Subcutaneous adipose tissue (tissue), 4 donors: ENCODE data around the gene PNPO. TPM values are rescaled to one million over a fixed set of nuclear protein-coding genes. Genes with fewer than 3 reads are reported as not detected.

Experiments
- total RNA-seq, 4 donors: library from RNA; depleted of rRNA; stranded (reverse); fragments of >200 nt; gene quantifications; one replicate each; pipeline ENCODE4 v1.1.0, GENCODE V29; 2016
- TF ChIP-seq, protein P1 (sequence below): fragments of 450-650 bp; IDR thresholded peaks from one replicate; pipeline ENCODE4 v1.5.1; 2016; ENCODE audit warnings: low read depth, mild to moderate bottlenecking, control low read depth, antibody characterized with exemption, moderate library complexity

PNPO gene
- total RNA-seq, 4 donors from 2014 or later, result 22.9 to 34.7 (median 27.4) TPM

DNA sequence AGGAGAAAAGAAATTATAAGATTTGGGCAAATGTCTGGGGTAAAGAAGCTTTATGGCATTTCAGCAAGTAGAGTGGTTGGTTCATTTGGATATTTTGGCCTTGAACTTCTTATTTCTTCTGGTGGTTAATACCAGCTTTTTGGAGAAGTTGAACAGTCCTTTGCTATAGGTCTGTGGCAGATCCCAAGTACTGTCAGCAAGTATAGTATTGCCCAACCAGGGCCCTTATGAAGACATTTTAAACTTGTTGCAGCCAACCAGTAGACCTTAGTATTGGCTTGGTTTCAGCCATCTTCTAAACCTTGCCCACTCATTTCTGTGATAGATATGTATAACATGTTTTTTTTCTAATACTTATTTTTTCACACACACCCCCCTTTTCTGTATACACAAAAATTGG, 43.1 kb upstream of the PNPO start:
- TF ChIP-seq, protein P1, sequence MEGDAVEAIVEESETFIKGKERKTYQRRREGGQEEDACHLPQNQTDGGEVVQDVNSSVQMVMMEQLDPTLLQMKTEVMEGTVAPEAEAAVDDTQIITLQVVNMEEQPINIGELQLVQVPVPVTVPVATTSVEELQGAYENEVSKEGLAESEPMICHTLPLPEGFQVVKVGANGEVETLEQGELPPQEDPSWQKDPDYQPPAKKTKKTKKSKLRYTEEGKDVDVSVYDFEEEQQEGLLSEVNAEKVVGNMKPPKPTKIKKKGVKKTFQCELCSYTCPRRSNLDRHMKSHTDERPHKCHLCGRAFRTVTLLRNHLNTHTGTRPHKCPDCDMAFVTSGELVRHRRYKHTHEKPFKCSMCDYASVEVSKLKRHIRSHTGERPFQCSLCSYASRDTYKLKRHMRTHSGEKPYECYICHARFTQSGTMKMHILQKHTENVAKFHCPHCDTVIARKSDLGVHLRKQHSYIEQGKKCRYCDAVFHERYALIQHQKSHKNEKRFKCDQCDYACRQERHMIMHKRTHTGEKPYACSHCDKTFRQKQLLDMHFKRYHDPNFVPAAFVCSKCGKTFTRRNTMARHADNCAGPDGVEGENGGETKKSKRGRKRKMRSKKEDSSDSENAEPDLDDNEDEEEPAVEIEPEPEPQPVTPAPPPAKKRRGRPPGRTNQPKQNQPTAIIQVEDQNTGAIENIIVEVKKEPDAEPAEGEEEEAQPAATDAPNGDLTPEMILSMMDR, result no peak

DNA sequence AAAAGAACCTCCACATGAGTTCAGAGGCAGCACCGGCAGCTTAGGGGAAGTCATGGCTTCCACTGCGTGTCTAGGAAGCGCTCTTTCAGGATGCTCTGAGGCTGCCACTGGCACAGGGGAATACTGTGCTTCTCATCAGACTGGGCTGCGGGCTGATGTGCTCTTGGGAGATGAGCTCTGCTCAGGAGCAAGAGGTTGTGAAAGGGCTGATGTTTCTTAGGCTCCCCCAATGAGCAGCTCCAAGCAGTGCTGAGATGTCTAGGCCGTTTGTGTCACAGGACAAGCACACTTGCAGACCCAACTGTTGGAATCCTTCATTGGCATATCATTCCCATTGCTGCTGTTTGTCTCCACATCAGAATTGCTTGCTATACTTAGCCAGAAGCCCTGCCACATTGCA, 41.7 kb upstream of the PNPO start:
- TF ChIP-seq, protein P1, result no peak

DNA sequence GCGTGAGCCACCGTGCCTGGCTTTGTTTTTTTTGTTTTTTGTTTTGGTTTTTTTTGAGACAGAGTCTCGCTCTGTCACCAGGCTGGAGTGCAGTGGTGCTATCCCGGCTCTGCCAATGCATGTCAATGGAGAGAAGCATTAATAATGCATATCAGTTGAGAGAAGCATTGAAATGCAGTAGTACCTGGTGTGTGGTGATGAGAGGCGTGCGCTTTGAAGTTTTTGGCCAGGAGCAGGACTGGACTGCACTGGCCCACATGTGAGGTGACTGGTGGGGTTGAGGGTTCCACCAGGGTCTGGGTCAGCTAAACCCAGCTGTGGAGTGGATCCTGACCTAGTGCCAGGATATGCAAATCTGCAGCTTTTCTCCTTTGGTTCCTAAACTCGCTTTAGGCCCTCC, 39.9 kb upstream of the PNPO start:
- TF ChIP-seq, protein P1, result no peak

DNA sequence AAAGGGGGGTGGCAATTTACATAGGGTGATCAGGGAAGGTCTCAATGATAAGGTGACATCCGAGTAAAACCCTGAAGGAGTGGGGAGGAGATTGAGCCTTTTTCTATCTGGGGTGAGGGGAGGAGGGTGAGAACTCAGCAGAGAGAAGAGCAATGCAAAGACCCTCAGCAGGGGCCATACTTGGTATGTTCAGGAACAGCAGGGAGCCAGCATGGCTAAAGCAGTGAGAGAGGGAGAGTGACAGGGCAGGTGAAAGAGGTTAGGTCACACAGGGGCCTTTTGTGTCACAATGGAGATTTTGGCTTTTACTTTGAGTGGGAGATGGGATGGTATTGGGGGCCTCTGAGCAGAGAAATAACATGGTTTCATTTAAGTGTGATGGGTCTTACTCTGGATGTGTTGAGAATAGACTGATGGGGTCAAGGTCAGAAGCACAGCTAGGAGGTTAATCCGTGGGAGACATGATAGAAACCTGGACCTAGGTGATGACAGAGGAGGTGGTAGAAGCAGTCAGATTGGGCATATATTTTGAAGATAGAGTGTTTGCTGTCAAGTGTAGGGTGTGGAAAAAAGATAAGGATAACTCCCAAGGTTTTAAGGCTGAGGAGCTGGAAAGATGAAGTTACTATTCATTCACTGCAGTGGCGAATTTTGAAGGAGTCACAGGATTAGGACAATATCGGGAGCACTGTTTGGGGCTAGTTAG, 39.2 kb upstream of the PNPO start:
- TF ChIP-seq, protein P1, result no peak

DNA sequence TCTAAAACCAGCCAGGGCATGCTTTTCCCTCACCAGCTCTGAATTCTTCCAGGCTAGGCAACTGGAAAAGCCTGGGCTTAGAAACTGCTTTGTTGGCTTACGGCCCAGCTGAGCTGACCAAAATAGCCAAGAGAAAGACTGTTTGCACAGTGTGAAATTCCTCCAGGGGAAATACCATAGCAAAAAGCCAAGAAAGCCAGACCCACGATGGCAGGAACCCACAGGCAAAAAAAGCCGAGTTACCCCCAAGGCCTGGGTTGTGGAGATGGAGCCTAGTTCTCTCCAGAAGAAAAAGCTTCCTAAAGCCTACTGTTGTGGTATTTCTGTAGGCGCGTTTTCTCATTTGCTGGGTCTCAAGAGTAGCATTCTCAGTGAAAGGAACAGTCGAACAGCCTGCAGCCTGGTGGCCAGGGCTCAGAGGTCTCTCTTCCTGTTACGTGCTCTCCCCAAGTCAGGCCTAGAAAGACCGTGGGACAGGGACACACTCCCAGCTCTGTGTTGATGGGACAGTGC, 36.1 kb upstream of the PNPO start:
- TF ChIP-seq, protein P1, result no peak

- TF ChIP-seq, protein P1, result no peak
These were observed 34.9 kb upstream of the PNPO start for GRCh38 chr17:47906443-47906842.

- TF ChIP-seq, protein P1, result no peak
These were observed 33.3 kb upstream of the PNPO start for GRCh38 chr17:47907932-47908562.
